Cerebellar cortex (tissue), 1 donor: ENCODE results near the gene KRT12.
"Not testable (repeated sequence)": the region's sequence is repeated elsewhere in the genome, so short reads cannot be mapped to it uniquely, and the experiment has no call there.

ENCODE experiments used
- DNase-seq: peaks from one replicate; pipeline ENCODE4 v3.0.0-alpha.2; 2015; ENCODE audit warnings: low spot score

Gene KRT12

DNA sequence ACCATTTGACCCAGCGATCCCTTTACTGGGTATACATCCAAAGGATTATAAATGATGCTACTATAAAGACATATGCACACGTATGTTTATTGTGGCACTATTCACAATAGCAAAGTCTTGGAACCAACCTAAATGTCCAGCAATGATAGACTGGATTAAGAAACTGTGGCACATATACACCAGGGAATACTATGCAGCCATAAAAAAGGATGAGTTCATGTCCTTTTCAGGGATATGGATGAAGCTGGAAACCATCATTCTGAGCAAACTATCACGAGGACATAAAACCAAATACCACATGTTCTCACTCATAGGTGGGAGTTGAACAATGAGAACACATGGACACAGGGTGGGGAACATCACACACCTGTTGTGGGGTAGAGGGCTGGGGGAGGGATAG, 52.4 kb downstream of the KRT12 start:
- DNase-seq, result not testable (repeated sequence)

DNA sequence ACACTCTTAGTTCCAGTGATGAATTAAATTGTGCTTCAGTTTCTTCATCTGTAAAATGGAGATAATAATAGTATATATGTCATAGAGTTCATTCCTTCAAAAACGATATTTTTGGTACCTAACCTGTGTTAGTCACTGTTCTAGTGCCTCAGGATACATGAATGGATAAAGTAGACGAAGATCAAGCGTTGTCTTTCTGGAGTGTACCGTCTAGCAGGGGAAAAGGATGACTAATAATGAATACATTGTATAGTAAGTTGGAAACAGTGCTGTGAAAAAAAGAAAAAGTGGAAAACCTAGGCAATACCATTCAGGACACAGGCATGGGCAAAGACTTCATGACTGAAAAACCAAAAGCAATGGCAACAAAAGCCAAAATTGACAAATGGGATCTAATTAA, 53.2 kb downstream of the KRT12 start:
- no peak for DNase-seq

DNA sequence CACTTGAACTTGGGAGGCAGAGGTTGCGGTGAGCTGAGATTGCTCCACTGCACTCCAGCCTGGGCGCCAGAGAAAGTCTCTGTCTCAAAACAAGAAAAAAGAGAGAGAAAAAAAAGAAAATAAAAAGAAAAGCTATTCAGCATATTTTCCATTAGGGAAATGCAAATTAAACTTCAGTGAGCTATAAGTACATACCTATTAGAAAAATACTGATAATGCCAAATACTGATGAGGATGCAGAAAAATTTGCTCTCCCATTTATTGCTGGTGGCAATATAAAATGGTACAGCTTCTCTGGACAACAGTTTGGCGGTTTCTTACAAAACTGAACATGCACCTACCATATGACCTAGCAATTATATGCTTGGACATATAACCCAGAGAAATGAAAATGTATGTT, 54.4 kb downstream of the KRT12 start:
- DNase-seq, result no peak
